HG02973 (cell line): Measurements from ENCODE around the gene ABCB6.
"Not testable (repeated sequence)": the region's sequence is repeated elsewhere in the genome, so short reads cannot be mapped to it uniquely, and the experiment has no call there.

Source experiments
- ATAC-seq: cut with Tn5 transposase; IDR thresholded peaks from one replicate; pipeline ENCODE4 v1.9.1; 2021; ENCODE audit warnings: moderate library complexity; ENCODE audit not compliant: unreplicated experiment

Gene ABCB6

DNA sequence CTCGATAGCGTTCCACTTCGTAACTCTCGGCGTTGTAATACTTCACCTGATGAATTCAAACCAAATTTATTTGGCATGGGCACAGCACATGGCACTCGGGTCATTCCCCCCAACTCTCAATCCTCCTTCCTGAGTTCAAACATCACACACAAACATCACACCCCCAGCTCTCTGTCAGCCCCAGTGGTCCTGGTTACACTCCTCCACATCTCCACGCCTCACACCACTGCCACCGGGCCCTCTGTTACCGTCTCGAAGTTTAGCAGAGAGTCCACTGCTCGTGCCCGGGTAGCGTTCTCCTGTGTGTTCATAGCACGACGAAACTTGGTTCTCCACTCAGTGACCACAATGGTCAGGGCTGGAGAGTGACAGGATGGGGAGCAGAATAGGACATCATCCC, 4.6 kb downstream of the ABCB6 start:
- ATAC-seq: no peak

DNA sequence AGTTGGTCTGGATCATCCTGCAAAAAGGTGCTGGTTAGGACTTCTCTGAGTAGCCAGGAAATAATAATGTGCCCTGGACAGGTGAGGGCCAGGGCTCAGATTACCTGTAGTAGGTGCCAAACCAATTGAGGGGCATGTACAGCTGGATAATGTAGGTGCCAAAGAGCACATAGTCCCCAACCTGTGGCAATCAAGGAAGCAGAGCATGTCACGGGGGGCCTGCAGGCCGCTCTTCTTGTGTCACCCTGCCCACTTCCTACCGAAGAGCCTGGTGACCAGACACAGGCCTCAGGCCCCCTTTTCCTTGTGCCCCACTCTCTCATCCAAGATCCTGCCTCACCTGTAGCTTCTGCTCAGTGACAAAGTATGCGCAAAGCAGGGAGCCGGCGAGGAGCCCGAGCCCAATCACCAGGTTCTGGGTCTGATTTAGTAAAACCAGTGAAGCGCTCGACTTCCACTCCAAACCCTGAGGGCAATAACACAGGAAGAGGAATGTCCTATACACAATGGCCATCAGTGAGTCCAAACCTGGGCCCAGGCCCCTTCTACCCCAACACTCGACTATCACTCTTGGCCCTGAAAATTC, 5.2 kb downstream of the ABCB6 start:
- no peak for ATAC-seq

DNA sequence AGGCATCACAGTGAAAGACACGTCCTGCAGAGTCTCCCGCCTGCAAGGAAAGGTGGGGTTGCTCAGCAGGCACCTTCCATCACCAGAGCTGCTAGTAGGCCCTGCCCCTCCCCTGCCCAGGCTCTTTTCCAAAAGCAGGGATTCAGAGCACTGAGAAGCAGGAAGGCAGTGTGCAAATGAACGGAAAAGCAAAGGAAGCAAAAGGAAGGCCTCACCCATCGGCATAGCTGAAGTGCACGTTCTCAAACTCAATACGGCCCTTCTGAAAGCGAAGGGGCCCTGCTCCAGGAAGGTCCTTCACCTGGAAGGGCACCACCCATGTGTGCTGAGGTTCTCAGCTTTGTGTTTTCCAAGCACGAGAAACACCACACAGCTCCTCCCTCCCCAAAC, 5.7 kb downstream of the ABCB6 start:
- no peak for ATAC-seq

DNA sequence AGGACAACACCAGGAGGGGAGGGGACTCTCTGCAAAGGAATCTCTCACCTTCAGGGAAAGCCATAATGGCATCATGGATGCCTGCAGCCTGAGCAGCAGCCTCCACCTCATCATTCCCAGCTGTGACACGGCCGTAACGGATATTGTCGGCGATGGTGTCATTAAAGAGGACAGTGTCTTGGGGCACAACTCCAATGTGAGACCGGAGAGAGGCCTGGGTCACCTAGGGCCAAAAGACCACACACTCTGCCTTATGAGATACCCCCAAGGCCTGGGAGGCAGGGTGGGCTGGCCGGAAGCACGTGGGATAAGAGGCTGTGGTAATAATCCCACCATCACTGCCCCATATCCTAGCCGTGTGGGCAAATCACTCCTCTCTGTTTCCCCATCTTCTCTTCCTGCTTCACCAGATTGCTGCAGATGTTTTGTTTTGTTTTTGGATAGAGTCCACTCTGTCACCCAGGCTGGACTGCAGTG, 7.8 kb downstream of the ABCB6 start:
- ATAC-seq: no peak

DNA sequence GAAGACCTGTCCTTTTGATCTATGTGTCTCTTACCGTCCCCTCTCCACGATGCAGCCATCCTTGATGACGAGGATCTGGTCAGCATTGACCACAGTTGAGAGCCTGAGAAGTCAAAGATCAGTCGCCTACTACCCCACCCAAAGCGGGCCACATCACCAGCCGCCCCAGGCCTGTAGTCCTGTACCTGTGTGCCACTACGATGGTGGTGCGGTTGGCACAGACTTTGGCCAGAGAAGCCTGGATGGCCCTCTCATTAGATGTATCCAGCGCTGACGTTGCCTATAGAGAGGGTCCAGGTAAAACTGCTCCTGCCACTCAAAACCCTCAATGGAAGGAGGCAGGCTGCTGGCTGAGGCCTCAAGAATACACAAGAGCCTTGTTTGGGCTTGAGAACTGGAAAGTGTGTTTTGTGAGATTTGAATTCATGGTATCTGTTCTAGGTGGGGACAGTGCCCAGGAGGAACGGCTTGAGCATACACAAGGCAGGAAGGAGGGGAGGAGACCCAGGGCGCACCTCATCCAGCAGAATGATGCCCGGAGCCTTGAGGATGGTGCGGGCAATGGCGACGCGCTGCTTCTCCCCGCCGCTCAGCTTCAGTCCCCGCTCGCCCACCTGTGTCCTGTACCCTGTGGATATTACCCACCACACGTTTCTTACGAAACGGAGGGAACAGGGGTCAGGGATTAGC, 8.4 kb downstream of the ABCB6 start:
- no peak for ATAC-seq

DNA sequence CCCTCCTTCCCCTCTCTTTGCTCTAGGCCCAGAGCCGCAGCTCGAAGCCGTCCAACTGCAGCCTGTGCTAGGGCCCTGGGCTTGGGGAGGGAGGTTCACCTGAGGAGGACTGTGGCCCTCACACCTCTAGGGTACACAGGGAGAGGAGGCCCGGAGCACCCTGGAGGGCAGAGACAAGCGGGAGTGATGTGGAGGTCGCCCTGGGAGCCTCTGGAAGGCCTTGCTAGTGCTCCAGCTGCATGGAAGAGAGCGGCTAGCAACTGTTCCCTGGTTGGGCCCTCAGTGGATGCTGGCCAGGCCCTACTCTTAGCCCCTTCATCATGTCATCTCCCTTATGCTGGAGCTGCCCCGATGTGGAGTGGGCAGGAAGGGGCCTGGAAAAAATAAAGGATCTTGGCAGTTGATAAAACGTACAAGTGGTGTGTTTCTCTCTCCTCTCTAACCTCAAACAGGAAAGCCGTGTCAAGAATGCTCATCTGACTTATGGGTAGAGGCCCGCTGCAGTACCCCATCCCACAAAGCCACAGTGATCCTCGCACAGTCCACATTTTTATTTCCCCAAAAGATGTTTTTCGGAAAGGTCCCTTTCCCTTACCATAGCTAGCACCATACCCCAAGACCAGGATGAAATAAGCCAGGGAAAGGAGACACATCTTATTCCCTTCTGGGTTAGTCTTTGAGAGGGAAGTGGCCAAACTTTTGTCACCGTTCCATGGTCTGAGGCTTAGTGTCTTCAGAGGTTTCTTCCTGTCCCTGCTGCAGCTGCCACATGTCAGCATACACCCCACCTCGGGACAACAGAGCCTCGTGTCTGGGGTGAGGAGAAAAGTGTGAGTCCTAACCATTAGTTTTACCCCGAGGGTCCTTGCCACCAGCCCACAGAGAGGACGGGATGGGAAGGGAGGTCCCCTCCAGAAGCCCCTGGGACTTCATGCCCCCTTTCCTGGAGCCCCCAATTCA, 9.2 kb downstream of the ABCB6 start:
- ATAC-seq: no peak

DNA sequence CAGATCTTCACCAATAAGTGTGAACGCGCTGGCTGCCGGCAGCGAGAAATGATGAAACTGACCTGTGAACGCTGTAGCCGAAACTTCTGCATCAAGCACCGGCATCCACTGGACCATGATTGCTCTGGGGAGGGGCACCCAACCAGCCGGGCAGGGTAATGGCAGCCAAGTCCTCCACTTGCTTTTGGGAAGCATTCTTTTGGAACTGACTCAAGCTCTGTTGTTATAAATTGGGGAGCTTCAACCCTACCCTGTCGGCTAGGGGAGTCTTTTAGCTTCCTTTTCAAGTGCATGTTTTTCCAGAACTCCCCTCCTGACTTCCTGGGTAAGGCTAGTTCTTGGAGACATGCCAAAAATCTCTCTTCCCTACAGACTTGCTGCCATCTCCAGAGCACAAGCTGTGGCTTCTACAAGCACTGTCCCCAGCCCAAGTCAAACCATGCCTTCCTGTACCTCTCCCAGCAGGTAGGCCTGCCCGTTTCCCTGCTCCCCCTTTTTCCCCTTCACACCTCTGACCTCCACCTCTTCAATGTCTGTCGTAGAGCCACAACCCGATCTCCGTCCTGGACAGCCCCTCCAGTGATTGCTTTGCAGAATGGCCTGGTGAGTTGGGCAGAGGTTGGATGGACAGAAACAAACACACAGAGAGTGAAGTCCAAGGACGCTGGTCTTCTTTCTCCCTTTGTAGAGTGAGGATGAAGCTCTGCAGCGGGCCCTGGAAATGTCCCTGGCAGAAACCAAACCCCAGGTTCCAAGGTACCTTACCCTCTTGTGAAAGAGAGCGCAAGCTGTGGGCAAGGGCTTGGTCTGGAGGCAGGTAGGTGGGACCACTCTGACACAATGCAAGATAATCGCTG, 10.6 kb downstream of the ABCB6 start:
- ATAC-seq: no peak

DNA sequence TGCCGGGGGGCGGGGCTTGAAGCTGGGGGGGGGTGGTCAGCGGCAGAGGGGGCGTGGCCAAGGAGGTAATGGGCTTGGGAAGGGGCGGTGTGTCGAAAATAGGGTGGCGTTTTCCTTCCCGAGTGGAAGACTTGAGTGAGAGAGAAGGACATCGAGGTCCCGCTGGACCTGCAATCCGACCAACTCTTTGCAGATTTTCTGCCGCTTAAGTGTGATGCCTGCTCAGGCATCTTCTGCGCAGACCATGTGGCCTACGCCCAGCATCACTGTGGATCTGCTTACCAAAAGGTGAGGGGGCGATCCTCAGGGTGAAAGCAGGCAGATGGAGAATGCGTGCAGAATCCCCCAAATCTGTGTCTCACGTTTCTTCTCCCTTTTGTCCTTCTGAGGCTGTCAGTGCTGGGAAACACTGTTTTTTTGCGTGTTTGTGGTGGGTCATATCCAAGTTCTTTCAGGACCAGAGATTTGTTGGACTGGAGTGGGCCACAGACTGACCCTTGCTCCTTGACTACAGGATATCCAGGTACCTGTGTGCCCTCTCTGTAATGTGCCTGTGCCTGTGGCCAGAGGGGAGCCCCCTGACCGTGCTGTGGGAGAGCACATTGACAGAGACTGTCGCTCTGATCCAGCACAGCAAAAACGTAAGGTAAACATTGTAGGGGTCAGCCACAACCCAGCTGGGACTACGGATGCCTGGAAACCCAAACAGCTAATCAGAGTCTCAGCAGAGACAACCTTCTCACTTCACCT, 11.4 kb downstream of the ABCB6 start:
- ATAC-seq: no peak

DNA sequence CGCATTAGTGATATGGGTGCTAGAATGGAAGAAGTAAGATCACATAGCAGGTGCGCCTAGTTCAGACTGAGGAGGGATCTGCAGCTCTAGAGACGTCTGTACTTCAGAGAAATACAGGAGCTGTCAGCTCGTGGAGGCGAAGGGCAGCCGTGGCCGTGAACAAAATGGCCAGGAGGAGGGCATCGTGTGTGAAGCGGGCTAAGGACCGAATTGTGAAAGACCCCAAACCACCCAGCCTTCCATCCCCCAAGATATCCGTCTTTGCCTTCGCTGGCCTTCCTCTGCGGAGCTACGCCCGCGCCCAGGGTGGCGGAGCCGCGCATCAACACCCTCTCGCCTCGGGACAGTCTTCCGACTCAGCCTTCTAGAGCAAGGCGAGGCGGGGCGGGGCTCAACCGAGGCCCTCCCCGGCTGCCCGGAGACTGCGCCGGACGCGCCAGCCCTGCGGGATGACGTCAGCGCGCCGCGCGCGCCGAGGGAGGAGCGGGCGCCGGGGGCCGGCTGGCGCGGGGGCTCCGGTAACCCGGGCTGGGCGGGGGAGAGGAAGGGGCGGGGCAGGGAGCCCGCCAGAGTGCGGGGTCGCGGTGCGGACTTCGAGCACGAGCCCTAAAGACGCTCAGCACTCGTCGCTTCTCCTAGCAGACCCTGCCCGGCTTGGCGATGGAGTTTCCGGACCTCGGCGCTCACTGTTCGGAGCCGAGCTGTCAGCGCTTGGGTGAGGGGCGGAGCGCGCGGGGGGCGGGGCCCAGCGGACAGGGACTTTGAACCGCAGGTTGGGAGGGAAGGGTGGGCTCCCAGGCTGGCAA, 12.2 kb downstream of the ABCB6 start, which contains the start of gene ZFAND2B:
Gene ZFAND2B (plus strand): TSS at position 455 of the 806 bp plus-strand sequence. CDS start 206 bp downstream, at position 661.
- ATAC-seq: peak; percentile 95

DNA sequence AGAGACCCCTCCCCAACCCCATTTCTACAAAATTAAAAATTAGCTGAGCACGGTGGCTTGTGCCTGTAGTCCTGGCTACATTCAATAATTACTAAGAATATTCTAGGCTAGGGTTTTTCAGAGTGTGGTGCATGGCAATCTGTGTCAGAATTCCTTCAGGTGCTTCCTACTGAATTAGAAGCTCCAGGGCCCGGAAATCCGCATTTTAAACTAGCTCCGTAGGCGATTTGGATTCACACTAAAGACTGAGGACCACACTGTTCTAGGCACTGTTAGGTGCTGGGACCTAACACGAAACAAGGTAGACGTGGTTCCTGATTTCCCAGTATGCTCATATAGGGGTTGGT, 12.8 kb downstream of the ABCB6 start:
- no peak for ATAC-seq

DNA sequence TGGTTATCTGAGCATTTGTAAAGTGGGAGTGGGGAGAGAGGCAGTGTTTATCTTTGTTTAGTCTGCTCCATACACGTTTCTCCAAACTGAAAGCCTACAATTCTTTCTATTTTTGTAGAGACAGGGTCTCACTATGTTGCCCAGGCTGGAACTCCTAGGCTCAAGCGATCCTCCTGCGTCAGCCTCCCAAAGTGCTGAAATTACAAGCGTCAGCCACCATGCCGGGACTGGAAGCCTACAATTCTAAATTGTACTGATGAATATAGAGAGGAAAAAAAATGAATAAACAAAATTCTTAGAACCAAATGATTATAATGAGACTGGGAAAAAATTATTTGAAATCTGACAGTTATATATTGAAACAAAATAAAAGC, 13.6 kb downstream of the ABCB6 start:
- no peak for ATAC-seq

DNA sequence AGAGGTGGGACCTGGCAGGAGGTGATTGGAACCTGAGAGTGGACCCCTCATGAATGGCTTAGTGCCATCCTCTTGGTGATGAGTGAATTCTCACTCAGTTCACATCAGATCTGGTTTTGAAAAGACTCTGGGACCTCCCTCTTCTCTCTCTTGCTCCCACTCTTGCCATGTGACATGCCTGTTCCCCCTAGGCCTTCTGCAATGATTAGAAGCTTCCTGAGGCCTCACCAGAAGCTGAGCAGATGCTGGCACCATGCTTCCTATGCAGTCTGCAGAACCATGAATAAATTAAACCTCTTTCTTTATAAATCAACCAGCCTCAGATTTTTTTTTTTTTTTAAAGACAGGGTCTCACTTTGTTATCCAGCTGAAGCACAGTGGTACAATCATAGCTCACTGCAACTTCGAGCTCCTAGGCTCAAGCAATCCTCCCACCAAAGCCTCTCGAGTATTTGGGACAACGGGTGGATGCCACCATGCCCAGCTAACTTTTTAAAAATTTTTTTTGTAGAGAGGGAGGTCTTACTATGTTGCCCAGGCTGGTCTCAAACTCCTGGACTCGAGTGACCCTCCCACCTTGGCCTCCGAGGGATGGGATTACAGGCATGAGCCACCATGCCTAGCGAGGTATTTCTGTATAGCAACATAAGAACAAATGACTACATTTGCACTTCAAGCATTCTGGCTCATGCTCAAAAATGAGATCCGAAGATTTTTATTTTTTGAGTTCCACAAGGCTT, 14.2 kb downstream of the ABCB6 start:
- no peak for ATAC-seq

DNA sequence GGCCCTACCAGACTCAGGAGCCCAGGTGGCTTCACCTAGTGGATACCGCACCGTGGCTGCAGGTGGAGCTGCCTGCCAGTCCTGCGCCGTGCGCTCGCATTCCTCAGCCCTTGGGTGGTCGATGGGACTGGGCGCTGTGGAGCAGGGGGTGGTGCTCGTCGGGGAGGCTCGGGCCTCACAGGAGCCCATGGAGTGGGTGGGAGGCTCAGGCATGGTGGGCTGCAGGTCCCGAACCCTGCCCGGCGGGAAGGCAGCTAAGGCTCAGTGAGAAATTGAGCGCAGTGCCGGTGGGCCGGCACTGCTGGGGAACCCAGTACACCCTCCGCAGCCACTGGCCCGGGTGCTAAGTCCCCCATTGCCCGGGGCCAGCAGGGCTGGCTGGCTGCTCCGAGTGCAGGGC, 17.4 kb downstream of the ABCB6 start:
- ATAC-seq: not testable (repeated sequence)

DNA sequence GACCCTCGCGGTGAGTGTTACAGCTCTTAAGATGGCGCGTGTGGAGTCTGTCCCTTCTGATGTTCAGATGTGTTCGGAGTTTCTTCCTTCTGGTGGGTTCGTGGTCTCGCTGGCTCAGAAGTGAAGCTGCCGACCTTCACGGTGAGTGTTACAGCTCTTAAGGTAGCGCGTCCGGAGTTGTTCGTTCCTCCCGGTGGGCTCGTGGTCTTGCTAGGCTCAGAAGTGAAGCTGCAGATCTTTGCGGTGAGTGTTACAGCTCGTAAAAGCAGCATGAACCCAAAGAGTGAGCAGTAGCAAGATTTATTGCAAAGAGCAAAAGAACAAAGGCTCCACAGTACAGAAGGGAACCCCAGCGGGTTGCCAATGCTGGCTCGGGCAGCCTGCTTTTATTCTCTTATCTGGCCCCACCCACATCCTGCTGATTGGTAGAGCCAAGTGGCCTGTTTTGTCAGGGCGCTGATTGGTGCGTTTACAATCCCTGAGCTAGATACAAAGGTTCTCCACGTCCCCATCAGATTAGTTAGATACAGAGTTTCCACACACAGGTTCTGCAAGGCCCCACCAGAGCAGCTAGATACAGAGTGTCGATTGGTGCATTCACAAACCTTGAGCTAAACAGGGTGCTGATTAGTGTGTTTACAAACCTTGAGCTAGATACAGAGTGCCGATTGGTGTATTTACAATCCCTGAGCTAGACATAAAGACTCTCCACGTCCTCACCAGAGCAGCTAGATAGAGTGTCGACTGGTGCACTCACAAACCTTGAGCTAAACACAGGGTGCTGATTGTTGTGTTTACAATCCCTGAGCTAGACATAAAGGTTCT, 18.0 kb downstream of the ABCB6 start:
- not testable (repeated sequence) for ATAC-seq

DNA sequence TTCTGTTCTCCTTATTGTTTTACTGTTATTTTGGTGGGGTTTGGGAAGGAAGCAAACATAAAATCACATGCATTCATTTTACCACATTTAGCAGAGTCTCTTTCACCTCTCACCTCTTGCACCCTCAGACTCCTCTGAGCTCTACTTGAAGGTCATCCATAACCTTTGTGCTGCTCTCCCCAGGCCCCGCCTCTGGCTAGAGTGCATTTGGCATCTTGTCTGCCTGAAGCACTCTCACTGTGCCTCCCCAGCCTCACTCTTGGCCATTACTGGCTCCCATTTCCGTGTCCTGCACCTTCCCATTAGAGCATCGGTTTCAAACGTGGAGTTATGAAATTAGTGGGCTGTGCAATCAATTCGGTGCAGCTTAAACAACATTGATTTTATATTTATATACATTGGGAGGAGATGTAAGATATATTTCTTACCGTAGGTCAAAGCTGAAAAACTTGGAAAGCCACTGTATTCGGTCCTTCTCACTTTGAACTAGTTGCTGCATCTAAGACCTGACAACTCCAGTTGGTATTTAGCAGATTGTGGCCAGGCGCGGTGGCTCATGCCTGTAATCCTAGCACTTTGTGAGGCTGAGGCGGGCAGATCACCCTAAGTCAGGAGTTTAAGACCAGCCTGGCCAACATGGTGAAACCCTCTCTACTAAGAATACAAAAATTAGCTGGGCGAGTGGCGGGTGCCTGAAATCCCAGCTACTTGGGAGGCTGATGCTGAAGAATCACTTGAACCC, 19.1 kb downstream of the ABCB6 start:
- no peak for ATAC-seq

DNA sequence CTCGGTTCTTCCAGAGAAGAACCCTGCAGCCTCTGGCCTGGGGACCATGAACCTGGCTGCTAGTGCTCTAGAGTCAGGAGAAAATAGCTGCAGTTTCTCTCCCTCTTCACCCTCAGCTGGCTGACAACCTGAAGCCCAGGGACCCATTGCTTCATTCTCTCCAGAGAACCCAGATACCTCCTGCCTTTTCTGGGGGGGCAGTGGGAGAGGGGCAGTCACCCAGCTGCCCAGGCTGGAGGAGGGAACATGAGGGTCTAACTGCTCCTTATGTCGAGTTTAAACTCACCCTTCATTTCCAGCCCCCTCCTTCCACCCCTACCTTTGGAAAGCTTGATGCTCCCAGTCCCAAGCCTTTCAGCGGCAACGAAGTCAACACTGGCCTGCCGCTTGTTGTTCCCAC, 19.8 kb downstream of the ABCB6 start:
- ATAC-seq: no peak

DNA sequence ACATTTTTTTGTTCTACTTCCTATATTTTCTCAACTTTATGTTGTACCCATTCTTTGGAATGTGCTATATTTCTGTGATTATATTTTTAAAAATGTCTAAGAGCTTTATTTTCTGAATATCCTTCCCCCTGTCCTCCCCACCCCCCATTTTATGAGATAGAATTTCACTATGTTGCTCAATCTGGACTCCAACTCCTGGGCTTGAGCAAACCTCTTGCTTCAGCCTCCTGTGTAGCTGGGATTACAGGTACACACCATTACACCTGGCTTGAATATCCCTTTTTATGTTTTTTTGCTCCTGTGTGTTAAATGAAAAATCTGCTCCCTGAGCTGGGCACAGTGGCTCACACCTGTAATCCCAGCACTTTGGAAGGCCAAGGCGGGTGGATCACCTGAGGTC, 21.4 kb downstream of the ABCB6 start:
- no peak for ATAC-seq
